GM18517 (cell line): ENCODE data around the gene CDH10.

Source experiments
- ATAC-seq: cut with Tn5 transposase; IDR thresholded peaks from one replicate; pipeline ENCODE4 v1.9.1; 2021; ENCODE audit warnings: mild to moderate bottlenecking, moderate library complexity; ENCODE audit not compliant: unreplicated experiment

Gene CDH10

GRCh38 chr5:24644761-24645160 lies at the start of gene CDH10:
CDH10 (minus strand) TSS chr5:24644978; CDS start chr5:24593490, 51,488 bp downstream.
- ATAC-seq = no peak

GRCh38 chr5:24693609-24694008 lies 48.8 kb upstream of the CDH10 start:
- ATAC-seq = no peak

- ATAC-seq = no peak
Observed at GRCh38 chr5:24691074-24691473, 46.3 kb upstream of the CDH10 start.

- no peak for ATAC-seq
Observed at GRCh38 chr5:24681106-24681505, 36.3 kb upstream of the CDH10 start.

DNA sequence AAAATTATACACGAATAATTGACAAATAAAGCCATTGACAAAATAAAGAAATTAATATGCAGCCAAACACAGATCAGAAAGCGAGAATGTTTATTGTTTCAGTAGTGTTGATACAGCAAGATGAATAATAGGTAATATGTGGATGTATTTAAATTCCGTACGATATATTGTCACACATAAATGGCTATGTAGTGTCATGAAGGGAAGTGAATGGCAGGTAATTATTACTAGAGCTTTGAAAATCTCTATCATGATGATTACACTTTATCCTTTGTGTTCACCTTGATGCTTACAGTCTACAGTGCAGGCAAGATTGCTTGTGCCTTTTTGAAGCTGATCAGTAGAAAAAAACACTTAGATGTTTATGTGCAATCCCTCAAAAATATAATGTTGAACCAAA lies 23.3 kb upstream of the CDH10 start:
- ATAC-seq = no peak

- ATAC-seq = no peak
Observed at GRCh38 chr5:24649531-24649930, 4.8 kb upstream of the CDH10 start.

DNA sequence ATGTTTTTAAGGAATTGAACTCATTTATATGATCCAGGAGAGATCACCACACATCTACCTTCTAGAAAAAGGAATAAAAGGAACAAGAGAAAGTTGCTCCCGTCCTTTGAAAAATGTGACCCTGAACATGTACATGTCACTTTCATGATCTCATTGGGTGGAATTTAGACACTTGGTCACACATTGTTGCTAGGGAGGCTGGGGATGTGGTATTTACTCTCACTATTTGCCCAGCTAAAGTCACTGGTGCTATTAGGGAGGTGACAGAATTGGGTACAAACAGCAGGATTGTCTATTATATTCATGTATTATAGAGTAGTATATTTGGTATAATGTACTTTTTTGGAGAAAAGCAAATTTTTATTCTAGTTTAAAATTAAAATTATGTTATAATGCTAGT lies 2.1 kb upstream of the CDH10 start:
- no peak for ATAC-seq

- no peak for ATAC-seq
Observed at GRCh38 chr5:24645483-24645882, 705 bp upstream of the CDH10 start.

GRCh38 chr5:24643880-24644279 lies 898 bp downstream of the CDH10 start:
- no peak for ATAC-seq

DNA sequence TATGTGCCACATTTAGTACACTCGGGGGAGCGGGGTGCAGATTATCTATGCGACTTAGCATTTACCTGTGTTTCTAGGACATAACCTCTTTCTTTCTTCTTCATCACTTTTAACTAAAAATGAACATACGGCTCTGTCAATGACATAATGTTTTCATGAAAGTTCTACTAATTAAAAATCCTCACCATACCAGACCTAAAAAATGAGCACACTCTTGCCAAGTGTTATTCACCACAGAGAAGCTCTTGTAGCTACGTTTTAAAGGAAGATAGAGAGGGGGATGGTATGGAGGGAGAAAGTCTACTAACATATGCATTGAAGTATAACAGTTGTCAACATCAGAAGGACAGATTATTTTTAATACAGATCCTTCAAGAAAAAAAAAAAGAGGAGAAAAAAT lies 1.6 kb downstream of the CDH10 start:
- ATAC-seq = no peak

DNA sequence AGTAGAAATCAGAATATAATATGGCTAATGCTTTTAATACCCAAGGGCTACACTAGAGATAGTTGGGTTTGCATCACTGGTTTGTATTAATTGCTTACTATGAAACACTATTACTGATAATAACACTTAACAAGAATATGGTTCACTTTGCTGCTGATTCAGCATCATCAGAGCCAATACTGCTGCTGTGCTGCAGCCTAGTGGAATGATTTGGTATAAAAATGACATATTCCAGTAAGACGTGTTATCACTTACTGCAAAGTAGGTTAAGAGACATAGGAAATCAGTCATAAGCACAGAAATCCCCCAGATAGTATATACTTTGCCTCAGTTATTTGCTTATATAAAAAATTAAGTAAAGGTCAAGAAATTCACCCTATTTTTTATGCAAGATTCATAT lies 2.8 kb downstream of the CDH10 start:
- no peak for ATAC-seq

- no peak for ATAC-seq
Observed at GRCh38 chr5:24635209-24635608, 9.6 kb downstream of the CDH10 start.

DNA sequence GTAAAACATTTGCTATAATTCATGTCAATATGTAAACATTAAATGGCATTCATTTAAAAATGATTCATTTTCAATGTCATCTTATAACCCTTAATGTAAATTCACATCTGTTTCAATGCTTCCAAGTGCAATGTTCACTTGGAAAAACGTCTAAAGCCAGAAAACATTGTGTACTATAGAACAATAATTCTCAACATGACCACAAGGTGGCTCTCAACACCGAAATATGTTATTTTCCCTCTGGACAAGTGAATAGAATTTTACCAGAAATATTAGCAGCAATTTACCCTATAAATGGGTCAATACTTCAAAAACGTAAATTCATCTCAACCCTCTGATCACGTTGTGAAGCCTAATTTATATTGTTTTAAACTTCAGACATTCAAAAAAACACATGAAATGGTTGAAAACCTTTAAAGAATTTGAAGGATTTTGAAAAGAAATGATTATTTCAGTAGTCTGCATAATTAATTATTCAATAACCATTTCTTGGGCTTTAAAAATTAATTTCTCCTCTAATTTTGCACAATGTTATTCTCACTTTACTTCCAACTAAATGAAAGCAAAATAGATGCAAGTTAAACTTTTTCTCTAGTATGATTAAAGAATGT lies 11.0 kb downstream of the CDH10 start:
- no peak for ATAC-seq

DNA sequence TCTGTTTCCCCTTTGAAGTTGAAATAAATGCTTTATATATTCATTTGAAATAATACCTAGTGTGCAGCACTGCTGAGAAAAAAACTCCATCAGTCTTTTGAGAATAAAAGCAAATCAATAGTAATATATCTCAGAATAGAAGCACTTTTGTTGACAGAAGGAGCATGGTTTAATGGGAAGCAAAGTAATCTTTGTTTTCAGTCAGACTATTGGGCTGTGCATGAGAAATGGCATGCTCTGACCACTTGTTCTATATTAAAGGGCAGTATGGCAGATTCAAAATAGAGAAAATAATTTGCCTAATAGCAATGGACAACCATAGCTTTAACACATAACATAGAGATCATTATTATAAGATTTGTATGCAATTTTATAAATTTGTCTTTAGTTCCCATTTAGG lies 12.4 kb downstream of the CDH10 start:
- no peak for ATAC-seq

- no peak for ATAC-seq
Observed at GRCh38 chr5:24630918-24631317, 13.9 kb downstream of the CDH10 start.

- no peak for ATAC-seq
Observed at GRCh38 chr5:24629798-24630197, 15.0 kb downstream of the CDH10 start.

DNA sequence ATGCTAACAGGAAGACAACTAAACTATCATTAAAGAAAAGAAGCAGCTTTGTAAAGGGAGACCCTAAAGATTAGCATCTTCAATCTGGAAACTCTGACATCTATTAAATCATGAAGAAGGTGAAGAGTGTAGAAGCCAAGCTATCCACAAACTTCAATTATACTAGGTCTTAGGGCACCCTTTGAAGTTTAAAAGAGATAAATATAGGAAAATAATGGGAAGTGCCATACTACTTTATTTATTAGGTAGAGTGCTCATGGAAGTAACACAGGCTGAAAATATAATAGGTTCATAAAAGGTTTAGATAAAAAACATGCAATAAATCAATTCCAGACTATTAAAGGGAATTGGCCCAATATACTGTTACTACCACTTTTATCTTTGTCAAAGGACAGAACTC lies 19.9 kb downstream of the CDH10 start:
- ATAC-seq = no peak

DNA sequence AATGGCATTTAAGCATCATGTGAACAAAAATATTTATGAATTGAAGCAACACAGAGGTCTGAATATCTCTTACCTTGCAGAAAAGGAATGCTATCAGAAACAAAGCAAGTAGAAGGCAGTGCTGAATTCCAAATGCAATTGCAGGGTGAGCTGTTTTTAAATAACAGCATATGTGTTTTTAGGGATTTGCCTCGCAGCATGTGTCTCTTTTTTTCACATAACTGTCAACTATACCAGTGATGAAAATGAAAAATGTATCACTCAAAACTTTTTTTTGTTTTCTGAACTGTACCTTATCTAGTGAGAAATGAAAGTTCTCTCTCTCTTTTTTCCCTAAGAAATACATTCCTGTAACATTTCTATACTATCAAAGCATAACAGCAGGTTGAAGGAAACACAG lies 21.2 kb downstream of the CDH10 start:
- no peak for ATAC-seq

- no peak for ATAC-seq
Observed at GRCh38 chr5:24623031-24623430, 21.7 kb downstream of the CDH10 start.

DNA sequence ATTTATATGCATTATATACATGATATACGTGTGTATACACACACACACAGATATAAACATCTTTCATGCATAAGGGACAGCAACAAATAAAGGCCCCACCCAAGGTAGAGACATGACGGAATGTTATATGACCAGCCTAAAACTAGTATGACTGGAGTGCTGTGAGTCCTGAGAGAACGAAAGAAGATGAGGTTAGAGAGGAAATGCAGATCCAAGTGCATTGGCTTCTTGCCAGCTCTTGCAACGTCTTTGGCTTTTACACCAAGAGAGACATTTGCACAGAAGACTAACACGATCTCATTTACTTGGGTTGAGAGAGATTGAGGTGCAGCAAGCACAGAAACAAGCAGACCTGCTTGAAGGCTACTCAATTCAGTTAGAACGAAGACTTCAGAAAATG lies 23.0 kb downstream of the CDH10 start:
- ATAC-seq = no peak

DNA sequence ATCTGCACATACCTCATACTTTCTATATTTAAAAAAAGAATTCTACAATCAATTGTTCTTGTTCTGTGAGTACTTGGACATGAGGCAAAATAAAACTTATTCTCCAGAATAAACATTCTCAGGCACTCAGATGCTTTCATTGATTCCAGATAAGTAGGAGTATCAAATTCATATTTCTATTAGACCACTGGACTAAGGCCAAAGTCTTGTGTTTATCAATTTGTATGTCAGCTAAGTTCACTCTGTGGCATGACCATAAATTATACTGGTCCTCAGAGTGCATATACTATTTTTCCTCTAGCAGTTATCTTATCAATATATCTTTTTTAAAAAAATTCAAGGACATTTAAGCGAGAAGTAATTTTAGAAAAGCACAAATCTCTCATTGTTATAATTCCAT lies 28.2 kb downstream of the CDH10 start:
- no peak for ATAC-seq

DNA sequence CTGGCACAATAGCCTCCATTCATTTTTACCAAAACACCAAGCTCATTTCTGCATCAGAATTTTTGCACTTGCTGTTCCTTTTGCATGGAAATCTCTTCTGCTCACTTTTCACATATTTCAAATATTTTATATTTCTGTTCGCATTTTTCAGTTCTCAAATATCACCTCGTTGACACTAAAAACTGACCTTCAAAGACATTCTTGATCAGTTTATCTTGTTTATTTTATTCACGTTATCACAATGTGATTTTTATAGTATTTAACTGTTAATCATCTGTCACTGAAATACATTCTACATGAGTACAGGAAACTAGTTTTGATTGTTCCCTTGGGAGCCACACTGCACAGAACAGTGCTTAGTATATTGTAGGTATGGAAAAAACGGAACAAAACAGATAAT lies 29.6 kb downstream of the CDH10 start:
- no peak for ATAC-seq

DNA sequence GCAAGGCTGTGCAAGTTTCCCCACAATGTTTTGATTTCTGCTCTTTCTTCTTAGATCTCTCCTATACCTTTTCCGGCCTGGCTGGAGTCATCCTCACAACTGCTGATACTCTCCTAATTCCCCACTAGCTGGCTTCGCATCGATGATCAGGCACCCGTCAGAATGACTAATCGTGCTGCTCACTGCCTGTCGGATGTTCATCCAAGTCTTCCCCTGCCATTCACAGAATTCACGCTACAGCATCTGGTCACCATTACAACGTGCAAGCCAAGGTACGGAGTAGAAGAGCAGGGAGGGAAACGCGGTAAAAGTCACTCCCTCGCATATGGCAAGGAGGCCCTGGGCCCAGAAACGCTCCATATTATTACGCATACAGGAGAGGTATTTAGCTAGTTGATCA lies 35.1 kb downstream of the CDH10 start:
- no peak for ATAC-seq

GRCh38 chr5:24606971-24607370 lies 37.8 kb downstream of the CDH10 start:
- ATAC-seq = no peak
